ENCODE results near the gene ENOSF1. TPM values are rescaled to one million over a fixed set of nuclear protein-coding genes. Genes with fewer than 3 reads are reported as not detected.
A peak's percentile ranks its signal among the peaks of the same experiment; 100 is the strongest.

The ENOSF1 gene
- polyA plus RNA-seq, 2 of the 4 experiments (the other 2 are of a cell fraction) = 27.3 to 30.0 TPM

DNA sequence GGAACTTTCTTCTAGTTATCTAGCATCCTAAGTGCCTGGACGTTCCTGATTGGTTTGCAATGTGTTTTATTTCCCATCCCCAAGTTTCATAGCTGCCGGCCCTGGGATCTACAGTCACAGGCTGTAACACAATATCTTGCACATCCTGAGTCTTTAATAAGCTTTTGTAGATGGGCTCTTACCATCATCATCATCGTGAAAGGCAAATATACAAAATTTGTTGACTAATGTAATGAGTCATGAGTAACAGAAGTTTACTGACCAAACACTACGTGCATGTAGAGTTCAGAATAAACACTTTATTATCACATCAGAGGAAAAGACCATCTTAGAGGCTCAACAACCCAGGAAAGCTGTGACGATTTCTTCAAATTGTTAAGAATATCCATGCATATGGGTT is 63.1 kb downstream of the ENOSF1 start (continued):
- TF ChIP-seq NFE2L2 (conservative IDR thresholded peaks at IDR 0.05; ENCODE audit: low read length) (no peak), FOSL2 (IDR thresholded peaks at IDR 0.05) (no peak), FOSL2 (CRISPR knock-in tag; IDR thresholded peaks at IDR 0.05) (peak; percentile 68)

DNA sequence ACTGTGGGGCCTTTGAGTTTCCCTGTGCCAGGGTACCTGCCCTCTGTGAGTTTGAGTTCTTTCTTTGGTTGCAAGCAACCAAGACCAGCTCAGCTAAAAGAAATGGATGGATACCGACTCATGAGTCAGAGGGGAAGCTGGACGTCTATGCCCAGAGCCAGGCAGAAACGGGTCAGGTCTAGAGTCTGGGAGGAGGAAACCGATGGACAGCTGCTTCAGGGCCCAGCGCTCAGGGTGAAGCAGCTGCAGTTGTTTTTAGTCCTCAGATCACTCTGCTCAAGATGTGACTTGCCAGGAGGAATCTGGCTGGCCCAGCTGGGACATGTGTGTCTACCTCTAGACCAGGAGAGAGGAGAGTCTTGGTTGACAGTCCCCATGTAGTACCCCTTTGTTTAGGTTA is 65.1 kb downstream of the ENOSF1 start:
- no peak overlapping the region for H3K27ac ChIP-seq
- peaks cover 12% of the 10 kb centered on the region; the same call in 2 of the 3 replicates for H3K4me1 ChIP-seq
- TF ChIP-seq NFE2L2 (conservative IDR thresholded peaks at IDR 0.05; ENCODE audit: low read length) (no peak), TP53 (CRISPR knock-in tag; IDR thresholded peaks at IDR 0.05) (no peak), RARB (CRISPR knock-in tag; IDR thresholded peaks at IDR 0.05) (no peak), RFX5 (IDR thresholded peaks at IDR 0.05) (no peak), RNF2 (IDR thresholded peaks at IDR 0.05; ENCODE audit: borderline replicate concordance, low read depth) (no peak), CHD4 (IDR thresholded peaks at IDR 0.05; ENCODE audit: borderline replicate concordance) (no peak), CBX2 (IDR thresholded peaks at IDR 0.05; ENCODE audit: borderline replicate concordance, low read depth) (no peak), CEBPB (IDR thresholded peaks at IDR 0.05) (no peak), JUN (IDR thresholded peaks at IDR 0.05) (no peak), EHF (CRISPR knock-in tag; IDR thresholded peaks at IDR 0.05) (no peak), CBX8 (IDR thresholded peaks at IDR 0.05) (no peak)
- TF ChIP-seq, protein P1, sequence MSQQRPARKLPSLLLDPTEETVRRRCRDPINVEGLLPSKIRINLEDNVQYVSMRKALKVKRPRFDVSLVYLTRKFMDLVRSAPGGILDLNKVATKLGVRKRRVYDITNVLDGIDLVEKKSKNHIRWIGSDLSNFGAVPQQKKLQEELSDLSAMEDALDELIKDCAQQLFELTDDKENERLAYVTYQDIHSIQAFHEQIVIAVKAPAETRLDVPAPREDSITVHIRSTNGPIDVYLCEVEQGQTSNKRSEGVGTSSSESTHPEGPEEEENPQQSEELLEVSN (IDR thresholded peaks at IDR 0.05; ENCODE audit: borderline replicate concordance, low read depth) = no peak
- TF ChIP-seq, protein P2, sequence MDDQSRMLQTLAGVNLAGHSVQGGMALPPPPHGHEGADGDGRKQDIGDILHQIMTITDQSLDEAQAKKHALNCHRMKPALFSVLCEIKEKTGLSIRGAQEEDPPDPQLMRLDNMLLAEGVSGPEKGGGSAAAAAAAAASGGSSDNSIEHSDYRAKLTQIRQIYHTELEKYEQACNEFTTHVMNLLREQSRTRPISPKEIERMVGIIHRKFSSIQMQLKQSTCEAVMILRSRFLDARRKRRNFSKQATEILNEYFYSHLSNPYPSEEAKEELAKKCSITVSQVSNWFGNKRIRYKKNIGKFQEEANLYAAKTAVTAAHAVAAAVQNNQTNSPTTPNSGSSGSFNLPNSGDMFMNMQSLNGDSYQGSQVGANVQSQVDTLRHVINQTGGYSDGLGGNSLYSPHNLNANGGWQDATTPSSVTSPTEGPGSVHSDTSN (IDR thresholded peaks at IDR 0.05) = no peak
- TF ChIP-seq, protein P3, sequence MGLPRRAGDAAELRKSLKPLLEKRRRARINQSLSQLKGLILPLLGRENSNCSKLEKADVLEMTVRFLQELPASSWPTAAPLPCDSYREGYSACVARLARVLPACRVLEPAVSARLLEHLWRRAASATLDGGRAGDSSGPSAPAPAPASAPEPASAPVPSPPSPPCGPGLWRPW (IDR thresholded peaks at IDR 0.05) = no peak
- ChIA-PET POLR2A (no interaction called here), CTCF (no interaction called here)
- H3K4me2 ChIP-seq = no peak overlapping the region
- ATAC-seq = no peak
- no peak for DNase-seq (ENCODE audit: low read depth in 1 of 2, low spot score in 1 of 2)
- no peak for FAIRE-seq
- H3K9me3 ChIP-seq = no peaks in the 10 kb centered on the region
- no peak overlapping the region for H3K4me3 ChIP-seq
- 77% methylated on average over 5 of the region's 5 CpGs for WGBS (ENCODE audit: missing lambda C conversion rate)

DNA sequence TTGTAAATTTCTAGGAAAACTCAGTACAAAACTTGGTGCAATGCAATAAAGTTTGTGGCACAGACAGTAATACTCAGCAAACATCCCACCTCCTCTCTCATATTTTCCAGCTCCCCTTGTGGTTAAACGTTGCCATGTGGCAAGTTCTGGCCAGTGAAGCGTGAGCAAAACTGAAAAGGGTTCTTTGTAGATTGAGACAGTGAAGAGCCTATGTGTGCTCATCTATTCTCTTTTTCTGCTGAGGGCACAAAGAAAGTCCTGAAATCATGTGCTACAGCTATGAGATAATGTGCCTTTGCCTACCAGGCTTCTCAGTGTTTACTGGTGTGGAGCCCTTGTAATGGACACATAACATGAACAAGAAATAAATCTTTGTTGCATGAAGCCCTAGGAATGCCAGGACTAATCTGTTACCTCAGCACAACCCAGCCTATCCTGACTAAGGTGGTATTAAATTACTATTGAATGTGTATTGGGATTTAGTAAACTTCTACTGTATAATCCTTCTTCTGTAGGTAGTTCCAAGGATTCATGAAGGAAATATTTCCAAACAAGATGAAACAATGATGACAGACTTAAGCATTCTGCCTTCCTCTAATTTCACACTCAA is 67.9 kb downstream of the ENOSF1 start:
- 35% methylated on average over 2 of the region's 2 CpGs for WGBS (ENCODE audit: missing lambda C conversion rate)
- CTCF ChIA-PET = interaction anchor here (1.4 to 2.0 kb wide), 2 partner anchors 13 to 20 kb away, joined by 4 to 6 read pairs; no protein-coding TSS in a partner anchor
- DNase-seq (ENCODE audit: low read depth in 1 of 2, low spot score in 1 of 2) = no peak

More for the DNA sequence above, 67.9 kb downstream of the ENOSF1 start:
- peaks cover 5% of the 10 kb centered on the region; the same call in 2 of the 3 replicates for H3K4me1 ChIP-seq
- H3K4me2 ChIP-seq = no peak overlapping the region
- H3K9me3 ChIP-seq = no peaks in the 10 kb centered on the region
- POLR2A ChIA-PET = no interaction called here
- TF ChIP-seq CBX8 (IDR thresholded peaks at IDR 0.05) = no peak
- TF ChIP-seq CEBPB (IDR thresholded peaks at IDR 0.05) = no peak
- TF ChIP-seq HOXB5 (CRISPR knock-in tag; IDR thresholded peaks at IDR 0.05) = no peak
- no peak for TF ChIP-seq RCOR1 (IDR thresholded peaks at IDR 0.05; ENCODE audit: low read depth, low read length)
- no peak for TF ChIP-seq RFX5 (IDR thresholded peaks at IDR 0.05)
- no peak for TF ChIP-seq NPAS2 (CRISPR knock-in tag; IDR thresholded peaks at IDR 0.05; ENCODE audit: borderline replicate concordance)
- no peak for TF ChIP-seq CHD2 (IDR thresholded peaks at IDR 0.05; ENCODE audit: low read length, partially characterized antibody)
- TF ChIP-seq NR3C1 (IDR thresholded peaks at IDR 0.05) = no peak
- no peak for TF ChIP-seq MAFK (IDR thresholded peaks at IDR 0.05; ENCODE audit: partially characterized antibody)
- TF ChIP-seq, protein P2 (IDR thresholded peaks at IDR 0.05) = no peak
- no peak for TF ChIP-seq MYC (IDR thresholded peaks at IDR 0.05; ENCODE audit: borderline replicate concordance, low read length)
- TF ChIP-seq ZFP36 (IDR thresholded peaks at IDR 0.05; ENCODE audit: borderline replicate concordance, partially characterized antibody) = no peak
- no peak for TF ChIP-seq HOXA7 (CRISPR knock-in tag; IDR thresholded peaks at IDR 0.05)
- TF ChIP-seq RARB (CRISPR knock-in tag; IDR thresholded peaks at IDR 0.05) = no peak
- no peak for TF ChIP-seq GATA3 (IDR thresholded peaks at IDR 0.05; ENCODE audit: borderline replicate concordance)
- TF ChIP-seq PHF8 (IDR thresholded peaks at IDR 0.05; ENCODE audit: borderline replicate concordance, low read depth) = no peak
- H3K27ac ChIP-seq = no peak overlapping the region
- no peak overlapping the region for H3K4me3 ChIP-seq
- FAIRE-seq (no peak), ATAC-seq (peak; percentile 54 to 63; a peak in 3 of 6 replicates)

Measured in A549 (cell line).